ENCODE results near the gene COG1. TPM values are rescaled to one million over a fixed set of nuclear protein-coding genes. Genes with fewer than 3 reads are reported as not detected.

Gene COG1
- total RNA-seq, 2 donors from 2014 or later = 34.8 to 42.5 TPM

GRCh38 chr17:73226556-73227172 lies 33.8 kb downstream of the COG1 start:
- no peak overlapping the region for H3K4me3 ChIP-seq
- DNase-seq (no peak), ATAC-seq (no peak)
- no peak overlapping the region for H3K27ac ChIP-seq
- 63 to 66% methylated on average over 3 of the region's 3 CpGs for WGBS, 2 donors
- no peaks in the 10 kb centered on the region for H3K9me3 ChIP-seq
- peaks cover 48% of the 10 kb centered on the region for H3K4me1 ChIP-seq
- intact Hi-C loops (cut with DNase I) = no loop called here
- no peaks in the 10 kb centered on the region for H3K36me3 ChIP-seq (replicated peaks in 1 of 2; ENCODE audit: insufficient read depth in 1 of 2, low read depth in 2 of 2)
- no peaks in the 10 kb centered on the region for H3K27me3 ChIP-seq
- no peak for TF ChIP-seq CTCF (IDR thresholded peaks at IDR 0.05)
- TF ChIP-seq POLR2A (IDR thresholded peaks at IDR 0.05) = no peak

GRCh38 chr17:73227379-73227778 lies 34.5 kb downstream of the COG1 start:
- ATAC-seq = no peak
- H3K4me1 ChIP-seq = peaks cover 48% of the 10 kb centered on the region
- no peaks in the 10 kb centered on the region for H3K9me3 ChIP-seq
- intact Hi-C loops (cut with DNase I) = no loop called here
- H3K27me3 ChIP-seq = no peaks in the 10 kb centered on the region
- TF ChIP-seq CTCF (IDR thresholded peaks at IDR 0.05) (no peak), POLR2A (IDR thresholded peaks at IDR 0.05) (no peak)
- peak overlapping the region in 2 of 4 donors; percentile 56 to 64 for H3K27ac ChIP-seq
- WGBS, 2 donors = 52 to 58% methylated on average over 3 of the region's 3 CpGs
- H3K4me3 ChIP-seq = no peak overlapping the region
- no peak for DNase-seq
- H3K36me3 ChIP-seq (replicated peaks in 1 of 2; ENCODE audit: insufficient read depth in 1 of 2, low read depth in 2 of 2) = no peaks in the 10 kb centered on the region

GRCh38 chr17:73227944-73228343 lies 35.1 kb downstream of the COG1 start:
- peak overlapping the region; percentile 11 to 64 (median 40) for H3K27ac ChIP-seq
- intact Hi-C loops (cut with DNase I) = no loop called here
- TF ChIP-seq CTCF (IDR thresholded peaks at IDR 0.05) (no peak), POLR2A (IDR thresholded peaks at IDR 0.05) (no peak)
- H3K4me1 ChIP-seq = peaks cover 48% of the 10 kb centered on the region
- no peaks in the 10 kb centered on the region for H3K27me3 ChIP-seq
- DNase-seq (peak in 1 of 4 donors; percentile 16), ATAC-seq (no peak)
- H3K4me3 ChIP-seq = no peak overlapping the region
- WGBS, 2 donors = 23 to 30% methylated on average over 6 of the region's 6 CpGs
- no peaks in the 10 kb centered on the region for H3K36me3 ChIP-seq (replicated peaks in 1 of 2; ENCODE audit: insufficient read depth in 1 of 2, low read depth in 2 of 2)
- H3K9me3 ChIP-seq = no peaks in the 10 kb centered on the region

GRCh38 chr17:73228748-73229236 lies 35.9 kb downstream of the COG1 start:
- ATAC-seq = peak; percentile 63
- WGBS, 2 donors = 0 to 4% methylated on average over 2 of the region's 2 CpGs
- intact Hi-C loops (cut with DNase I) = no loop called here

More at GRCh38 chr17:73228748-73229236, 35.9 kb downstream of the COG1 start:
- H3K27me3 ChIP-seq = no peaks in the 10 kb centered on the region
- H3K9me3 ChIP-seq = no peaks in the 10 kb centered on the region
- peak; percentile 82 to 88 (median 86) for DNase-seq
- H3K4me3 ChIP-seq = no peak overlapping the region
- TF ChIP-seq CTCF (IDR thresholded peaks at IDR 0.05) (no peak), POLR2A (IDR thresholded peaks at IDR 0.05) (no peak)
- peak overlapping the region; percentile 40 to 64 (median 48) for H3K27ac ChIP-seq
- peaks cover 55% of the 10 kb centered on the region for H3K4me1 ChIP-seq
- H3K36me3 ChIP-seq (replicated peaks in 1 of 2; ENCODE audit: insufficient read depth in 1 of 2, low read depth in 2 of 2) = no peaks in the 10 kb centered on the region

Data from body of pancreas (tissue), 4 donors.